Activated CD4-positive, alpha-beta memory T cell treated with anti-CD3 and anti-CD28 coated beads, Interleukin-2, amount 10 ng/mL, durations not matched to agents 7 days and 5 days (primary cell): ENCODE measurements around the gene CRHBP. TPM values are rescaled to one million over a fixed set of nuclear protein-coding genes. Genes with fewer than 3 reads are reported as not detected.
A peak's percentile ranks its signal among the peaks of the same experiment; 100 is the strongest.

ENCODE experiments used
- CTCF ChIA-PET: fragments of 350-600 bp; sonication (Branson Sonifier 250); formaldehyde crosslinking; loops from one replicate; lab custom pipeline; 2021; ENCODE audit warnings: antibody characterized with exemption, inconsistent platforms; lab: Charles Lee
- POLR2A ChIA-PET: fragments of 350-600 bp; sonication (Branson Sonifier 250); formaldehyde crosslinking; loops from one replicate; lab custom pipeline; 2021; ENCODE audit warnings: antibody characterized with exemption; lab: Charles Lee
- DNase-seq: peaks from one replicate; pipeline ENCODE4 v3.0.0-alpha.2; 2020
- H3K27ac Mint-ChIP-seq: one replicate; pipeline ENCODE4 v1.8.0; 2021; ENCODE audit warnings: mild to moderate bottlenecking, mixed read lengths
- H3K27me3 Mint-ChIP-seq: one replicate; pipeline ENCODE4 v1.8.0; 2021; ENCODE audit warnings: mixed read lengths
- H3K36me3 Mint-ChIP-seq: one replicate; pipeline ENCODE4 v1.8.0; 2021; ENCODE audit warnings: low read depth, mixed read lengths
- H3K4me1 Mint-ChIP-seq: one replicate; pipeline ENCODE4 v1.8.0; 2021; ENCODE audit warnings: mixed read lengths
- H3K4me3 Mint-ChIP-seq: one replicate; pipeline ENCODE4 v1.8.0; 2021; ENCODE audit warnings: mild to moderate bottlenecking, mixed read lengths
- H3K9me3 Mint-ChIP-seq: one replicate; pipeline ENCODE4 v1.8.0; 2021; ENCODE audit warnings: mixed read lengths
- total RNA-seq, 2 experiments: library from RNA; stranded (reverse); gene quantifications; one replicate each; pipeline ENCODE4 v1.2.3, GENCODE V29; 2021

CRHBP gene
- total RNA-seq, 2 experiments from 2014 or later: 0.10 to 0.43 TPM

- Mint-ChIP-seq H3K9me3 (peaks cover 3% of the 10 kb centered on the region), H3K27ac (no peak overlapping the region), H3K27me3 (peaks cover 32% of the 10 kb centered on the region), H3K4me1 (peaks cover 14% of the 10 kb centered on the region), H3K36me3 (peaks cover 2% of the 10 kb centered on the region), H3K4me3 (no peak overlapping the region)
- DNase-seq: no peak
- ChIA-PET POLR2A (no interaction called here), CTCF (no interaction called here)
These were observed 55.6 kb downstream of the CRHBP start for GRCh38 chr5:77008413-77008812.

- peaks cover 3% of the 10 kb centered on the region for H3K9me3 Mint-ChIP-seq
- H3K27me3 Mint-ChIP-seq: peaks cover 23% of the 10 kb centered on the region
- peaks cover 2% of the 10 kb centered on the region for H3K36me3 Mint-ChIP-seq
- H3K27ac Mint-ChIP-seq: no peak overlapping the region
- ChIA-PET POLR2A (no interaction called here), CTCF (no interaction called here)
- DNase-seq: no peak
- H3K4me1 Mint-ChIP-seq: peaks cover 14% of the 10 kb centered on the region
- H3K4me3 Mint-ChIP-seq: no peak overlapping the region
These were observed 57.4 kb downstream of the CRHBP start for GRCh38 chr5:77010243-77010642.

- Mint-ChIP-seq H3K36me3 (peaks cover 2% of the 10 kb centered on the region), H3K4me3 (no peak overlapping the region), H3K9me3 (peaks cover 3% of the 10 kb centered on the region), H3K4me1 (peaks cover 14% of the 10 kb centered on the region), H3K27ac (no peak overlapping the region), H3K27me3 (peaks cover 17% of the 10 kb centered on the region)
- ChIA-PET CTCF (no interaction called here), POLR2A (interaction anchor here (1.1 kb wide), 1 partner anchor 142 kb away, joined by 4 read pairs; no protein-coding TSS in a partner anchor)
- DNase-seq: no peak
These were observed 58.7 kb downstream of the CRHBP start for GRCh38 chr5:77011498-77011897.

- peak overlapping the region; percentile 5 for H3K27ac Mint-ChIP-seq
- no peak overlapping the region for H3K4me3 Mint-ChIP-seq
- CTCF ChIA-PET: no interaction called here
- POLR2A ChIA-PET: interaction anchor here (1.0 kb wide), 1 partner anchor 19 kb away, joined by 4 read pairs; no protein-coding TSS in a partner anchor
- H3K36me3 Mint-ChIP-seq: peaks cover 2% of the 10 kb centered on the region
- H3K27me3 Mint-ChIP-seq: peaks cover 15% of the 10 kb centered on the region
- peak; percentile 42 for DNase-seq
- H3K9me3 Mint-ChIP-seq: peaks cover 3% of the 10 kb centered on the region
- H3K4me1 Mint-ChIP-seq: peaks cover 14% of the 10 kb centered on the region
These were observed 59.8 kb downstream of the CRHBP start for GRCh38 chr5:77012601-77013000.

GRCh38 chr5:77015938-77016569 is 63.2 kb downstream of the CRHBP start:
- Mint-ChIP-seq H3K9me3 (no peaks in the 10 kb centered on the region), H3K4me1 (peaks cover 14% of the 10 kb centered on the region), H3K27ac (no peak overlapping the region), H3K27me3 (peaks cover 18% of the 10 kb centered on the region), H3K36me3 (no peaks in the 10 kb centered on the region), H3K4me3 (no peak overlapping the region)
- no peak for DNase-seq
- CTCF ChIA-PET: interaction anchor here (1.1 to 3.2 kb wide), 5 partner anchors 10 to 167 kb away, joined by 4 to 34 read pairs (median 6); partner anchors contain the start of genes AGGF1 and S100Z
- POLR2A ChIA-PET: interaction anchor here (1.7 kb wide), 1 partner anchor 15 kb away, joined by 4 read pairs; no protein-coding TSS in a partner anchor

- H3K4me1 Mint-ChIP-seq: peaks cover 12% of the 10 kb centered on the region
- H3K36me3 Mint-ChIP-seq: no peaks in the 10 kb centered on the region
- H3K4me3 Mint-ChIP-seq: no peak overlapping the region
- no peak overlapping the region for H3K27ac Mint-ChIP-seq
- CTCF ChIA-PET: interaction anchor here (1.0 to 3.2 kb wide), 6 partner anchors 9 to 243 kb away, joined by 4 to 34 read pairs (median 5); partner anchors contain the start of gene S100Z
- DNase-seq: no peak
- H3K27me3 Mint-ChIP-seq: peaks cover 18% of the 10 kb centered on the region
- no peaks in the 10 kb centered on the region for H3K9me3 Mint-ChIP-seq
- POLR2A ChIA-PET: interaction anchor here (1.7 kb wide), 1 partner anchor 14 kb away, joined by 4 read pairs; no protein-coding TSS in a partner anchor
These were observed 64.1 kb downstream of the CRHBP start for GRCh38 chr5:77016962-77017361.

- H3K27ac Mint-ChIP-seq: no peak overlapping the region
- no peaks in the 10 kb centered on the region for H3K36me3 Mint-ChIP-seq
- ChIA-PET CTCF (interaction anchor here (1.3 to 3.2 kb wide), 2 partner anchors 147 to 150 kb away, joined by 5 to 34 read pairs; no protein-coding TSS in a partner anchor), POLR2A (interaction anchor here (1.7 kb wide), 1 partner anchor 13 kb away, joined by 4 read pairs; no protein-coding TSS in a partner anchor)
- no peak for DNase-seq
- no peaks in the 10 kb centered on the region for H3K9me3 Mint-ChIP-seq
- H3K4me1 Mint-ChIP-seq: peaks cover 11% of the 10 kb centered on the region
- H3K27me3 Mint-ChIP-seq: peaks cover 22% of the 10 kb centered on the region
- no peak overlapping the region for H3K4me3 Mint-ChIP-seq
These were observed 64.8 kb downstream of the CRHBP start for GRCh38 chr5:77017668-77018067.

Other genes starting within 250 kb of the CRHBP start
- 10 to 100 TPM; 35.0 to 36.6 TPM for gene F2R, start 236.9 kb upstream of the CRHBP start, total RNA-seq
- under 1 TPM; 0.78 to 0.81 TPM for gene F2RL1, start 134.0 kb upstream of the CRHBP start, total RNA-seq
- gene S100Z, start 103.0 kb upstream of the CRHBP start, total RNA-seq: 1 to 10 TPM; 2.5 to 2.6 TPM
- gene AGGF1, start 77.4 kb downstream of the CRHBP start, total RNA-seq: 10 to 100 TPM; 26.4 to 28.6 TPM
- under 1 TPM; 0.45 to 0.85 TPM for gene ZBED3, start 134.2 kb downstream of the CRHBP start, total RNA-seq